Stimulated activated CD4-positive, alpha-beta T cell treated with anti-CD3 and anti-CD28 coated beads, Interleukin-2, amount 100 ng/mL, for 4 hours (primary cell): ENCODE measurements around the gene HERC3.
A peak's percentile ranks its signal among the peaks of the same experiment; 100 is the strongest.

Experiments
- DNase-seq: peaks from one replicate; pipeline ENCODE4 v3.0.0-alpha.2; 2020; ENCODE audit warnings: low read depth

The HERC3 gene

GRCh38 chr4:88660446-88661294 lies 68.4 kb downstream of the HERC3 start:
- no peak for DNase-seq

GRCh38 chr4:88661739-88662138 lies 69.5 kb downstream of the HERC3 start:
- no peak for DNase-seq

- DNase-seq = no peak
Observed at GRCh38 chr4:88672987-88673386, 80.7 kb downstream of the HERC3 start.

GRCh38 chr4:88673886-88674285 lies 81.6 kb downstream of the HERC3 start:
- DNase-seq = no peak

GRCh38 chr4:88674565-88674964 lies 82.3 kb downstream of the HERC3 start:
- DNase-seq = no peak

- DNase-seq = no peak
Observed at GRCh38 chr4:88674979-88675378, 82.7 kb downstream of the HERC3 start.

GRCh38 chr4:88675543-88675942 lies 83.3 kb downstream of the HERC3 start:
- no peak for DNase-seq

GRCh38 chr4:88681209-88681608 lies 88.9 kb downstream of the HERC3 start:
- DNase-seq = no peak

- no peak for DNase-seq
Observed at GRCh38 chr4:88690355-88690754, 98.1 kb downstream of the HERC3 start.

- DNase-seq = no peak
Observed at GRCh38 chr4:88693792-88694191, 101.5 kb downstream of the HERC3 start.

GRCh38 chr4:88696630-88697029 lies 104.3 kb downstream of the HERC3 start:
- no peak for DNase-seq

- peak; percentile 13 for DNase-seq
Observed at GRCh38 chr4:88697141-88697540, 104.9 kb downstream of the HERC3 start.

- peak; percentile 37 for DNase-seq
Observed at GRCh38 chr4:88697588-88698329, 105.5 kb downstream of the HERC3 start, which contains the start of gene NAP1L5. TSS of gene NAP1L5 (minus strand) at chr4:88697829. CDS start at chr4:88697754, 75 bp downstream.

GRCh38 chr4:88698519-88698918 lies 106.2 kb downstream of the HERC3 start:
- DNase-seq = no peak

GRCh38 chr4:88702782-88703181 lies 110.5 kb downstream of the HERC3 start:
- DNase-seq = no peak

- DNase-seq = no peak
Observed at GRCh38 chr4:88705223-88705622, 112.9 kb downstream of the HERC3 start.

GRCh38 chr4:88705805-88706492 lies 113.7 kb downstream of the HERC3 start:
- DNase-seq = no peak

GRCh38 chr4:88706574-88706973 lies 114.3 kb downstream of the HERC3 start:
- no peak for DNase-seq

GRCh38 chr4:88709989-88710388 lies 117.7 kb downstream of the HERC3 start:
- DNase-seq = no peak

- no peak for DNase-seq
Observed at GRCh38 chr4:88713782-88714181, 121.5 kb downstream of the HERC3 start.

GRCh38 chr4:88718098-88718497 lies 125.8 kb downstream of the HERC3 start:
- DNase-seq = no peak

- no peak for DNase-seq
Observed at GRCh38 chr4:88719381-88719780, 127.1 kb downstream of the HERC3 start.
